Psoas muscle (tissue), 8 donors: ENCODE data around the gene ZDHHC19. TPM values are rescaled to one million over a fixed set of nuclear protein-coding genes. Genes with fewer than 3 reads are reported as not detected.

Source experiments
- ATAC-seq, 4 donors: fragments of 200-7000 bp; cut with Tn5 transposase; one replicate each; pipeline ENCODE4 v1.9.1; 2020; ENCODE audit warnings: moderate library complexity in 3 of 4, mild to moderate bottlenecking in 2 of 4
- DNase-seq, 2 donors: peaks; one replicate each; pipeline ENCODE4 v3.0.0-alpha.2; 2020
- H3K27ac ChIP-seq: fragments of 200-600 bp; one replicate; pipeline ENCODE4 v1.8.0; 2022
- H3K27me3 ChIP-seq, 3 donors: fragments of 200-600 bp in 1 of 3; one replicate each; pipeline versions ENCODE4 v1.6.1 to v1.8.0; 2013 to 2022; ENCODE audit warnings: low read length in 2 of 3, mild to moderate bottlenecking in 2 of 3, moderate library complexity in 1 of 3; ENCODE audit not compliant: insufficient read depth in 3 of 3
- H3K36me3 ChIP-seq, 2 donors: fragments of 200-600 bp in 1 of 2; one replicate each; pipeline versions ENCODE4 v1.6.1 to v1.8.0; 2013 to 2022; ENCODE audit warnings: low read depth in 1 of 2, mild to moderate bottlenecking in 1 of 2, moderate library complexity in 1 of 2; ENCODE audit not compliant: insufficient read depth in 1 of 2
- H3K4me1 ChIP-seq: fragments of 200-600 bp; one replicate; pipeline ENCODE4 v1.8.0; 2022
- H3K4me3 ChIP-seq: fragments of 200-600 bp; one replicate; pipeline ENCODE4 v1.8.0; 2022; ENCODE audit warnings: mild to moderate bottlenecking
- H3K9me3 ChIP-seq: fragments of 200-600 bp; one replicate; pipeline ENCODE4 v1.8.0; 2022
- CTCF ChIP-seq: fragments of 200-600 bp; IDR thresholded peaks from one replicate; pipeline ENCODE4 v1.8.0; 2022; ENCODE audit warnings: antibody characterized with exemption
- WGBS, 3 donors: extraction: QIAGEN DNeasy Blood & Tissue Kit; methylation state at CpG; one replicate each; pipeline versions ENCODE4 v1.1.6 to v1.1.7; 2013; 5-methylcytosine and 5-hydroxymethylcytosine counted together
- intact Hi-C, 2 donors: fragments of 100-400 bp; cut with DNase I; formaldehyde crosslinking; loops; one replicate each; pipeline versions ENCODE4 v1.11.0 to v1.14.2; 2022
- polyA plus RNA-seq, 3 donors: library from polyadenylated mRNA; stranded (reverse); fragments of 200-250 nt; gene quantifications; one replicate each; pipeline ENCODE4 v1.2.3, GENCODE V29; 2013
- total RNA-seq, 4 donors: library from RNA; stranded (reverse); fragmentation: NEBNext Ultra II Directional in 2 of 4; extraction: Animal tissue kit (Norgen Biotek cat#: 25700) in 2 of 4; gene quantifications; one replicate each; pipeline versions ENCODE4 v1.2.1 to v1.2.4, GENCODE V29; 2021 to 2023
- donor health status: healthy with polysubstance abuse.
- donor health status: DM: no; HTN: no; CAD: no; lungs with moderate emphysema.
- donor health status: Bipolar disorder and iron deficiency.
- donor health status: healthy.
- donor health status: DM: yes; HTN: yes; CAD: no.
- donor health status: DM: no; HTN: no; CAD: no.
- donor health status: DM: no; HTN: no; CAD: no.
- donor health status: DM: yes; HTN: yes; CAD: no.

The ZDHHC19 gene
- total and polyA plus RNA-seq, 7 donors = 0.25 to 1.1 (median 0.38) TPM; not detected in 2

- DNase-seq (no peak), ATAC-seq (peak in 3 of 4 donors; percentile 73 to 83 (median 82))
- intact Hi-C loops = no loop called here
- Histone ChIP-seq H3K36me3 (no peaks in the 10 kb centered on the region), H3K4me1 (no peaks in the 10 kb centered on the region), H3K9me3 (no peaks in the 10 kb centered on the region), H3K27ac (no peak overlapping the region), H3K27me3 (no peaks in the 10 kb centered on the region), H3K4me3 (no peak overlapping the region)
- 57 to 71% (median 64%) methylated on average over 7 of the region's 7 CpGs for WGBS, 3 donors
- TF ChIP-seq CTCF = no peak
Measured at GRCh38 chr3:196149831-196150301, 61.3 kb downstream of the ZDHHC19 start.

- Histone ChIP-seq H3K4me3 (no peak overlapping the region), H3K4me1 (no peaks in the 10 kb centered on the region), H3K9me3 (no peaks in the 10 kb centered on the region), H3K27ac (no peak overlapping the region), H3K36me3 (no peaks in the 10 kb centered on the region), H3K27me3 (no peaks in the 10 kb centered on the region)
- 80 to 90% (median 88%) methylated on average over 10 of the region's 10 CpGs for WGBS, 3 donors
- peak in 1 of 2 donors; percentile 45 for DNase-seq
- intact Hi-C loops = no loop called here
- TF ChIP-seq CTCF = no peak
- ATAC-seq = peak in 2 of 4 donors; percentile 24 to 35
Measured at GRCh38 chr3:196149375-196149774, 61.8 kb downstream of the ZDHHC19 start.

Other genes with a start within 250 kb of the ZDHHC19 start
- 100 to 1,000 TPM in 1 of 4 donors, 10 to 100 TPM in 3; 36.2 to 101 (median 63.0) TPM for gene TFRC, start 129.3 kb downstream of the ZDHHC19 start, total RNA-seq
- gene TFRC, start 129.3 kb downstream of the ZDHHC19 start, polyA plus RNA-seq = 100 to 1,000 TPM in 1 of 3 donors, 10 to 100 TPM in 2; 36.3 to 208 (median 95.8) TPM
- gene SLC51A, start 5.1 kb upstream of the ZDHHC19 start, total RNA-seq = under 1 TPM in 1 of 4 donors, not detected in 3; 0.39 TPM
- gene SLC51A, start 5.1 kb upstream of the ZDHHC19 start, polyA plus RNA-seq = under 1 TPM; 0.31 to 0.44 (median 0.40) TPM
- 10 to 100 TPM; 58.8 to 98.4 (median 70.0) TPM for gene PCYT1A, start 76.3 kb upstream of the ZDHHC19 start, total RNA-seq
- gene PCYT1A, start 76.3 kb upstream of the ZDHHC19 start, polyA plus RNA-seq = 10 to 100 TPM; 28.4 to 88.2 (median 35.6) TPM
- gene DYNLT2B, start 106.8 kb upstream of the ZDHHC19 start, total RNA-seq = 1 to 10 TPM in 2 of 4 donors, under 1 TPM in 1, not detected in 1; 0.44 to 3.2 (median 2.3) TPM
- 1 to 10 TPM; 1.9 to 6.1 (median 3.1) TPM for gene DYNLT2B, start 106.8 kb upstream of the ZDHHC19 start, polyA plus RNA-seq
- gene TM4SF19, start 127.0 kb upstream of the ZDHHC19 start, total RNA-seq = 1 to 10 TPM in 1 of 4 donors, under 1 TPM in 1, not detected in 2; 0.93 to 1.9 TPM
- gene TM4SF19, start 127.0 kb upstream of the ZDHHC19 start, polyA plus RNA-seq = 1 to 10 TPM in 1 of 3 donors, under 1 TPM in 1, not detected in 1; 1.00 to 2.3 TPM
- 10 to 100 TPM; 12.2 to 23.7 (median 14.7) TPM for gene UBXN7, start 221.0 kb upstream of the ZDHHC19 start, total RNA-seq
- gene UBXN7, start 221.0 kb upstream of the ZDHHC19 start, polyA plus RNA-seq = 1 to 10 TPM; 1.3 to 6.2 (median 1.9) TPM